Activated CD4-positive, alpha-beta T cell treated with anti-CD3 and anti-CD28 coated beads, Interleukin-2, amount 10 ng/mL, durations not matched to agents 24 days and 14 days (primary cell): Measurements from ENCODE around the gene PRRT2. TPM values are rescaled to one million over a fixed set of nuclear protein-coding genes. Genes with fewer than 3 reads are reported as not detected.
A peak's percentile ranks its signal among the peaks of the same experiment; 100 is the strongest.

Experiments used
- DNase-seq: peaks from one replicate; pipeline ENCODE4 v3.0.0; 2022
- H3K27ac Mint-ChIP-seq: one replicate; pipeline ENCODE4 v1.8.0; 2022; ENCODE audit warnings: mild to moderate bottlenecking, mixed read lengths
- H3K27me3 Mint-ChIP-seq: one replicate; pipeline ENCODE4 v1.8.0; 2022; ENCODE audit warnings: mixed read lengths
- H3K36me3 Mint-ChIP-seq: one replicate; pipeline ENCODE4 v1.8.0; 2022; ENCODE audit warnings: low read depth, mild to moderate bottlenecking, mixed read lengths
- H3K4me1 Mint-ChIP-seq: one replicate; pipeline ENCODE4 v1.8.0; 2021; ENCODE audit warnings: mixed read lengths
- H3K4me3 Mint-ChIP-seq: one replicate; pipeline ENCODE4 v1.8.0; 2022; ENCODE audit warnings: mild to moderate bottlenecking, moderate library complexity, mixed read lengths
- H3K9me3 Mint-ChIP-seq: one replicate; pipeline ENCODE4 v1.8.0; 2021; ENCODE audit warnings: mixed read lengths
- intact Hi-C: fragments of 100-400 bp; cut with micrococcal nuclease; formaldehyde crosslinking; loops from one replicate; pipeline ENCODE4 v1.15.1; 2023
- total RNA-seq: library from RNA; stranded (reverse); gene quantifications from 2 replicates; pipeline ENCODE4 v1.2.3, GENCODE V29; 2022

PRRT2 gene
- total RNA-seq, 1 donor from 2014 or later: 1.7 TPM

DNA sequence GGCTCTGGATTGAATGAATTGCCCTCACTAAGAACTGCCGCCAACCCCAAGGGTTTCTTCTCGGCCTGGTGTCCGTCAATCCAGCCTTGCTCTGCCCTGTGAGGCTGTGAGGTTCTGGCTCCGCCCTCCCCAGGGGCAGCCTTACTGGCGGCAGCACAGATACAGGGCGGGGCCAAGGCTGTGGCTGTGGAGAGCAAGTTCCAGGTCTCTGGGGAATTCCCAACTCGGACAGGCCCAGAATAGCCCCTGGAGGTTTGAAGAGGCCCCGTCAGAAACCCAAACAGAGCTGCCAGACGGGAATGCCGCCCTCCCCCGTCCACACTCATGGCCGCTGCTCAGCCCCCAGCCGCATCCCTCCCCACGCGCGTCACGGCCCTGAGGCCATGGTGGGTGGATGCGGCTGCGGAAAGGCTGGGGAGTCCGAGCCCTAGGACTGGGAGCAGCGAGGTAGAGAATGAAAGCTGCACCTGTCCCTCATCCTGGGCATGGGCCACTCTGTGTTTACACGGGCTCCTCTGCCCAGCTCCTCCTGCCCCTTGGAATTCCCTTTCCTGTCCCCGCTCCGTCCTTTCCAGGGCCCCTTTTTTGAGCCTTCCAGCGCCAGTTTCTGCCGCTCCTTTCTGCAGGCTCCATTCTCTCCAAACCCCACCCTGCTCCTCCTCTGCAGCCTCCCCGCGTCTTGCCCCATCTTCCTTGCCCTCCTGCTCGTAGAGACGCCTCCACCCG lies 660 bp upstream of the PRRT2 start:
- intact Hi-C loops: loop anchor here (1.0 to 10.0 kb wide), 3 partner anchors 9 to 243 kb away; partner anchors contain the start of gene MVP
- H3K27ac Mint-ChIP-seq: peak overlapping the region; percentile 86

GRCh38 chr16:29812754-29813643 lies 1.0 kb downstream of the PRRT2 start:
- peak overlapping the region; percentile 89 for H3K4me3 Mint-ChIP-seq
- H3K27me3 Mint-ChIP-seq: peaks cover 6% of the 10 kb centered on the region
- H3K27ac Mint-ChIP-seq: no peak overlapping the region
- no peaks in the 10 kb centered on the region for H3K9me3 Mint-ChIP-seq
- H3K4me1 Mint-ChIP-seq: peaks cover 65% of the 10 kb centered on the region
- intact Hi-C loops: loop anchor here (10.0 kb wide), 1 partner anchor 242 kb away; a partner anchor contains a TSS
- DNase-seq: no peak
- peaks cover 35% of the 10 kb centered on the region for H3K36me3 Mint-ChIP-seq

More for the DNA sequence above, 660 bp upstream of the PRRT2 start:
- no peaks in the 10 kb centered on the region for H3K9me3 Mint-ChIP-seq
- peaks cover 63% of the 10 kb centered on the region for H3K4me1 Mint-ChIP-seq
- peaks cover 35% of the 10 kb centered on the region for H3K36me3 Mint-ChIP-seq
- DNase-seq: peak; percentile 94
- H3K27me3 Mint-ChIP-seq: peaks cover 6% of the 10 kb centered on the region
- peak overlapping the region; percentile 89 for H3K4me3 Mint-ChIP-seq

GRCh38 chr16:29813644-29814562 lies 1.9 kb downstream of the PRRT2 start:
- peaks cover 33% of the 10 kb centered on the region for H3K36me3 Mint-ChIP-seq
- no peaks in the 10 kb centered on the region for H3K9me3 Mint-ChIP-seq
- peak overlapping the region; percentile 50 for H3K4me3 Mint-ChIP-seq
- no peak overlapping the region for H3K27ac Mint-ChIP-seq
- H3K4me1 Mint-ChIP-seq: peaks cover 65% of the 10 kb centered on the region
- peaks cover 6% of the 10 kb centered on the region for H3K27me3 Mint-ChIP-seq
- DNase-seq: no peak
- intact Hi-C loops: loop anchor here (10.0 kb wide), 1 partner anchor 241 kb away; a partner anchor contains a TSS

GRCh38 chr16:29814592-29814991 lies 2.6 kb downstream of the PRRT2 start:
- Mint-ChIP-seq H3K4me3 (peak overlapping the region; percentile 91), H3K27me3 (peaks cover 6% of the 10 kb centered on the region), H3K36me3 (peaks cover 34% of the 10 kb centered on the region), H3K4me1 (peaks cover 67% of the 10 kb centered on the region), H3K9me3 (no peaks in the 10 kb centered on the region), H3K27ac (peak overlapping the region; percentile 94)
- intact Hi-C loops: loop anchor here (10.0 kb wide), 1 partner anchor 240 kb away; a partner anchor contains a TSS
- no peak for DNase-seq

GRCh38 chr16:29815032-29815721 lies 3.2 kb downstream of the PRRT2 start:
- H3K4me3 Mint-ChIP-seq: peak overlapping the region; percentile 91
- intact Hi-C loops: loop anchor here (10.0 kb wide), 1 partner anchor 240 kb away; a partner anchor contains a TSS
- peaks cover 6% of the 10 kb centered on the region for H3K27me3 Mint-ChIP-seq
- peaks cover 68% of the 10 kb centered on the region for H3K4me1 Mint-ChIP-seq
- DNase-seq: peak; percentile 73
- H3K36me3 Mint-ChIP-seq: peaks cover 35% of the 10 kb centered on the region
- H3K9me3 Mint-ChIP-seq: no peaks in the 10 kb centered on the region
- H3K27ac Mint-ChIP-seq: peak overlapping the region; percentile 94

- Mint-ChIP-seq H3K27me3 (peaks cover 6% of the 10 kb centered on the region), H3K27ac (peak within 1 kb of the TSS; percentile 94), H3K4me3 (peak within 1 kb of the TSS; percentile 91), H3K36me3 (peaks cover 31% of the 10 kb centered on the region), H3K9me3 (no peaks in the 10 kb centered on the region), H3K4me1 (peaks cover 62% of the 10 kb centered on the region)
- peak; percentile 100 for DNase-seq
- intact Hi-C loops: loop anchor here (1.0 to 10.0 kb wide), 6 partner anchors 8 to 239 kb away; partner anchors contain the start of genes CDIPT, KIF22 and TAOK2
These were observed 4.0 kb downstream of the PRRT2 start, which contains the start of gene PAGR1 for GRCh38 chr16:29815793-29816693. Gene PAGR1 (plus strand): TSS chr16:29816152. CDS start chr16:29816526, 374 bp downstream.

DNA sequence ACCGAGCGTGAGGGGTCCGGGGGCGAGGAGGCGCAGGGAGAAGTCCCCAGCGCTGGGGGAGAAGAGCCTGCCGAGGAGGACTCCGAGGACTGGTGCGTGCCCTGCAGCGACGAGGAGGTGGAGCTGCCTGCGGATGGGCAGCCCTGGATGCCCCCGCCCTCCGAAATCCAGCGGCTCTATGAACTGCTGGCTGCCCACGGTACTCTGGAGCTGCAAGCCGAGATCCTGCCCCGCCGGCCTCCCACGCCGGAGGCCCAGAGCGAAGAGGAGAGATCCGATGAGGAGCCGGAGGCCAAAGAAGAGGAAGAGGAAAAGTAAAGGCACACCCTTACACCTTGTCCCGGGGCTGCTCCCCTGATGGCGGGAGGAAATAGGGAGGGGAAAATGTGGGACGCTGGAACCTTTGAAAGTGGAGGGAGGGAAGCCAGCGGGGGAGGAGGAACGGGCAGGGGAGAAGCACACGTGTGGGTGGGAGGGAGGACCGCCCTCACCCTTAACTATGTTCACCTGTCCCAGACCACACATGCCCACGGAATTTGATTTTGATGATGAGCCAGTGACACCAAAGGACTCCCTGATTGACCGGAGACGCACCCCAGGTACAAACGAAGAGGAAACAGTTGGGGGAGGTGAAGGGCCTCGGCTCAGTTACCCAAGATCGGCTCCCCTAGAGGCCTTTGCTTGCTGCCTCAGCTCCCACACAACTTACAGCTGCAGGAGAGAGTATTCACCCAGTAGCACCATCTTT lies 4.9 kb downstream of the PRRT2 start:
- intact Hi-C loops: loop anchor here (1.0 to 10.0 kb wide), 7 partner anchors 9 to 238 kb away; partner anchors contain the start of genes CDIPT, KIF22 and TAOK2
- Mint-ChIP-seq H3K4me1 (peaks cover 60% of the 10 kb centered on the region), H3K27ac (peak overlapping the region; percentile 94), H3K27me3 (peaks cover 6% of the 10 kb centered on the region), H3K4me3 (peak overlapping the region; percentile 91), H3K36me3 (peaks cover 30% of the 10 kb centered on the region), H3K9me3 (no peaks in the 10 kb centered on the region)
- DNase-seq: peak; percentile 89

DNA sequence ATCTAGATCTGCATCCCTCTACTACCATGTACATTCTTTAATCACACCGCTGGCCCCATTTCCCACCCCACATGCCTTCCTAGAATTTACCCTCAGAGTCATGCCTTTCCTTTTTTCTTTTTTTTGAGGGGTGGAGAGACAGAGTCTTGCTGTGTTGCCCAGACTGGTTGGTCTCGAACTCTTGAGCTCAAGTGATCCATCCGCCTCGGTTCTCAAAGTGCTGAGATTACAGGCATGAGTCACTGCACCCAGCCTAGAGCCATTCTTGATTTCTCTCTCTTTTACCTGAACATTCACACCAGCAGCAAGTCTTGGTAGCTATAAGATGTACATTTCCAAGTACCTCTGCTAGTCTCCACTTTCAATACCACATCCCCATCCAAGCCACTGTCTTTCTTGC lies 6.1 kb downstream of the PRRT2 start:
- Mint-ChIP-seq H3K27ac (peak overlapping the region; percentile 94), H3K4me1 (peaks cover 63% of the 10 kb centered on the region), H3K9me3 (no peaks in the 10 kb centered on the region), H3K27me3 (peaks cover 4% of the 10 kb centered on the region), H3K36me3 (peaks cover 33% of the 10 kb centered on the region), H3K4me3 (peak overlapping the region; percentile 99)
- intact Hi-C loops: loop anchor here (10.0 kb wide), 1 partner anchor 237 kb away; a partner anchor contains a TSS
- DNase-seq: no peak

GRCh38 chr16:29819506-29819905 lies 7.5 kb downstream of the PRRT2 start:
- H3K27ac Mint-ChIP-seq: peak overlapping the region; percentile 91
- no peaks in the 10 kb centered on the region for H3K9me3 Mint-ChIP-seq
- peak overlapping the region; percentile 99 for H3K4me3 Mint-ChIP-seq
- peaks cover 33% of the 10 kb centered on the region for H3K36me3 Mint-ChIP-seq
- intact Hi-C loops: loop anchor here (10.0 kb wide), 1 partner anchor 235 kb away; a partner anchor contains a TSS
- no peak for DNase-seq
- peaks cover 57% of the 10 kb centered on the region for H3K4me1 Mint-ChIP-seq
- peaks cover 2% of the 10 kb centered on the region for H3K27me3 Mint-ChIP-seq

- Mint-ChIP-seq H3K36me3 (peaks cover 37% of the 10 kb centered on the region), H3K27me3 (peaks cover 2% of the 10 kb centered on the region), H3K9me3 (no peaks in the 10 kb centered on the region), H3K4me1 (peaks cover 58% of the 10 kb centered on the region), H3K27ac (peak within 1 kb of the TSS; percentile 91), H3K4me3 (peak within 1 kb of the TSS; percentile 99)
- DNase-seq: peak; percentile 91
- intact Hi-C loops: loop anchor here (1.0 kb wide), 2 partner anchors 9 to 30 kb away; partner anchors contain the start of gene KIF22
These were observed 8.3 kb downstream of the PRRT2 start, which contains the start of gene MVP for GRCh38 chr16:29820271-29820701. Gene MVP (plus strand): TSS chr16:29820462. CDS start chr16:29830550, 10,088 bp downstream.
